HG02571 (cell line): Measurements from ENCODE around the gene PPM1L.
"Not testable (repeated sequence)": the region's sequence is repeated elsewhere in the genome, so short reads cannot be mapped to it uniquely, and the experiment has no call there.

ENCODE experiments used
- ATAC-seq: cut with Tn5 transposase; IDR thresholded peaks from one replicate; pipeline ENCODE4 v1.9.1; 2021; ENCODE audit warnings: mild to moderate bottlenecking, moderate library complexity; ENCODE audit not compliant: unreplicated experiment

Gene PPM1L

GRCh38 chr3:160973067-160973809 is 217.2 kb downstream of the PPM1L start:
- ATAC-seq = no peak

- no peak for ATAC-seq
Measured at GRCh38 chr3:160977773-160978172, 221.7 kb downstream of the PPM1L start.

- ATAC-seq = peak; percentile 60
Measured at GRCh38 chr3:160980740-160981139, 224.7 kb downstream of the PPM1L start.

- ATAC-seq = peak; percentile 70
Measured at GRCh38 chr3:160981217-160981938, 225.3 kb downstream of the PPM1L start.

- no peak for ATAC-seq
Measured at GRCh38 chr3:160982491-160982890, 226.5 kb downstream of the PPM1L start.

GRCh38 chr3:160983900-160984299 is 227.9 kb downstream of the PPM1L start:
- not testable (repeated sequence) for ATAC-seq

- ATAC-seq = no peak
Measured at GRCh38 chr3:160986069-160986468, 230.0 kb downstream of the PPM1L start.

- no peak for ATAC-seq
Measured at GRCh38 chr3:160987982-160988964, 232.2 kb downstream of the PPM1L start.

- ATAC-seq = no peak
Measured at GRCh38 chr3:160990446-160990845, 234.4 kb downstream of the PPM1L start.

GRCh38 chr3:160992712-160993111 is 236.7 kb downstream of the PPM1L start:
- no peak for ATAC-seq

GRCh38 chr3:160996811-160997210 is 240.8 kb downstream of the PPM1L start:
- no peak for ATAC-seq

- no peak for ATAC-seq
Measured at GRCh38 chr3:160998581-160998980, 242.6 kb downstream of the PPM1L start.

- no peak for ATAC-seq
Measured at GRCh38 chr3:160999274-160999673, 243.2 kb downstream of the PPM1L start.

- ATAC-seq = no peak
Measured at GRCh38 chr3:161008086-161008485, 252.1 kb downstream of the PPM1L start.

- not testable (repeated sequence) for ATAC-seq
Measured at GRCh38 chr3:161010151-161010550, 254.1 kb downstream of the PPM1L start.

- ATAC-seq = no peak
Measured at GRCh38 chr3:161014843-161015749, 259.1 kb downstream of the PPM1L start.

GRCh38 chr3:161016417-161017313 is 260.6 kb downstream of the PPM1L start:
- no peak for ATAC-seq

- ATAC-seq = no peak
Measured at GRCh38 chr3:161017971-161018370, 261.9 kb downstream of the PPM1L start.

GRCh38 chr3:161020256-161020655 is 264.2 kb downstream of the PPM1L start:
- ATAC-seq = no peak
